Measurements from ENCODE around the gene MLXIP.

DNA sequence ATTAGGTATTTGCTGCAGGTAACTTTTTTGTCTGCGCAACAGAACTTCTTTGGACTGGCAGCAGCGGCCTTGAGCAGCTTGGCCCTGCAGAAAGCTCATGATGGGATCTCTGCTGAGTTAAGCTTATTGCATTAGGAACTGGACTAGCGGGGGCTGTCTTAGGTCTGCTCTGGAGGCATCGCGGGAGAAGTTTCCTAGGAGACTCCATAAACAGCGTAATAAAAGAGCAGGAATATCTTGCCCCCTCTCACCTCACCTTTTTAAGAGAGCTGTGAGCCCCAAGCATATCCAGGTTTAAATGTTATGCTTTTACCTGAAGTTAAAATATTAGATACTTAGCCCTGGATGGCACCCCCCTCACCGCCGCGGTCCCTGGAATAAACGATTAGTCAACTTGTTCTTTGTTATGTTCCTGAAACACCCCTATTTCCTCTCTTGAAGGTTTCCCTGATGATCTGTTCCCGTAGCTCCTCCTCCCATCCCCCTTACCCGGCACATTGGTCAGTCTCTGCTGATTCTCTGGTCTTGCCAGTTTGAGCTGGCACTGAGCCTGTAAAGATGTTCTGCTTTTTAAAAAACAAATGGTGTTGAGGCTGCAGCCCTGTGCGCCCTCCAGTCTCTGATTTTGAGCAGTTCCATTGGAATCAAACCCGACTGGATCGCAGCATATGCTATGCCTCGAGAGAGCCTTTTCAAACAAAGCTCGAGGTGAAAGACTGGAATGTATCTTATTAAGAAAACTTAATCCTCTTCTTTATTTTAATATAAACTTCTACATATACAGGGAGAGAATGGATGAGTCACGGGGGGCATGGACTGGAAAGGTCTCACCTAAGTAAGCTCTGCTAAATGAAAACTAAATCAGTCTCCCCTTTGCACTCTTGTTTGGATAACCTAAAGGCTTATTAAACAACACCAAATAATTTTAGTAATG is 1.9 kb downstream of the MLXIP start:
- TF ChIP-seq, protein P1, sequence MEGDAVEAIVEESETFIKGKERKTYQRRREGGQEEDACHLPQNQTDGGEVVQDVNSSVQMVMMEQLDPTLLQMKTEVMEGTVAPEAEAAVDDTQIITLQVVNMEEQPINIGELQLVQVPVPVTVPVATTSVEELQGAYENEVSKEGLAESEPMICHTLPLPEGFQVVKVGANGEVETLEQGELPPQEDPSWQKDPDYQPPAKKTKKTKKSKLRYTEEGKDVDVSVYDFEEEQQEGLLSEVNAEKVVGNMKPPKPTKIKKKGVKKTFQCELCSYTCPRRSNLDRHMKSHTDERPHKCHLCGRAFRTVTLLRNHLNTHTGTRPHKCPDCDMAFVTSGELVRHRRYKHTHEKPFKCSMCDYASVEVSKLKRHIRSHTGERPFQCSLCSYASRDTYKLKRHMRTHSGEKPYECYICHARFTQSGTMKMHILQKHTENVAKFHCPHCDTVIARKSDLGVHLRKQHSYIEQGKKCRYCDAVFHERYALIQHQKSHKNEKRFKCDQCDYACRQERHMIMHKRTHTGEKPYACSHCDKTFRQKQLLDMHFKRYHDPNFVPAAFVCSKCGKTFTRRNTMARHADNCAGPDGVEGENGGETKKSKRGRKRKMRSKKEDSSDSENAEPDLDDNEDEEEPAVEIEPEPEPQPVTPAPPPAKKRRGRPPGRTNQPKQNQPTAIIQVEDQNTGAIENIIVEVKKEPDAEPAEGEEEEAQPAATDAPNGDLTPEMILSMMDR (IDR thresholded peaks at IDR 0.05; ENCODE audit: low read length): no peak
- TF ChIP-seq EZH2phosphoT487 (IDR thresholded peaks at IDR 0.05; ENCODE audit: low read length): no peak

Measured in MM.1S (cell line).